A549 treated with dexamethasone at 1 μM for 4 hours (cell line): ENCODE data around the gene IQCC. TPM values are rescaled to one million over a fixed set of nuclear protein-coding genes. Genes with fewer than 3 reads are reported as not detected.

Source experiments
- total RNA-seq: library from RNA; stranded (reverse); fragments of 200-300 nt; extraction: Qiagen RNA extraction; gene quantifications from 5 replicates; pipeline ENCODE4 v1.2.3, GENCODE V29; 2022

IQCC gene
- total RNA-seq: 1.5 to 2.5 TPM (median 1.9 TPM) in 5 replicates

DNA sequence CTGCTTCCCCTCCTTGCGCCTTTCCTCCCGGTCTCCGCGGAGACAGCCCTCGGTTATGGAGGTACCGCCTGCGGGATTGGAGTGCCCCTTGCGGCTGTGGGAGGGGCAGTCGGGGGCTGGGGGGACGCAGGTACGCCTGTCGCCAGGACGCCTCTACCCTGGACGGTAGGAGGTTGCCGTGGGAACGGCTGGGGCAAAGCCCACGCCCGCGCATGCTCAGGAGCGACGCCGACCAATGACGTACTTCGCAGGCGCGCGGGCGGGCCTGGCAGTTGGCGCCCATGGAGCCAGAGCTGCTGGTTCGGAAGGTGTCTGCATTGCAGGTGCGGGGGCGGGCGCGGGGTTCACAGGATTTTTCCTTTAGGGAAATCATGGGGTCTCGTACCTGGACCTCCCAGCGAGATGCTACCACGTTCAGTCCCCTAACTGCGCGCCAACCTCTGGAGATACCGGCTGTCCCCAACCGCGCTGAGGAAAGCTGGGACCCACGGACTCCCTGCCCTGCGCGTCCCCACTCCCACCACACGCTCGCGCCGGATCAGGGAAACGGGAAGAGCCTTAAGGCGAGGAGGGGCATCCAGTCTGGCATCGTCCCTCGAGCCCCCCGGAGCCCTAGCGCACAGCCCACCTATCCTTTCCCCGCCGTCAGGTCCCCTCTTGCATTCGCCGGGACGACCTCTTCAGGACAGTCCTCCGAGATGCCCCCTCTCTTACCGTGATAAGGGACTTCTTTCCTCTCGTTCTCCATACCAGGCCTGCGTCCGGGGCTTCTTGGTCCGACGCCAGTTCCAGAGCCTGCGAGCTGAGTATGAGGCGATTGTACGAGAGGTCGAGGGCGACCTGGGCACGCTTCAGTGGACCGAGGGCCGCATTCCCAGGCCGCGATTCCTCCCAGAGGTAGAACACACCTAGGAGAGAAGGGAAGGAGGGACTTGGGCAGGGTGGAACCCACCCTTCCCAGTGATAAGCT, at the start of gene IQCC:
IQCC (plus strand) TSS at position 271 of the 970 bp plus-strand sequence; CDS start at position 282, 11 bp downstream.

DNA sequence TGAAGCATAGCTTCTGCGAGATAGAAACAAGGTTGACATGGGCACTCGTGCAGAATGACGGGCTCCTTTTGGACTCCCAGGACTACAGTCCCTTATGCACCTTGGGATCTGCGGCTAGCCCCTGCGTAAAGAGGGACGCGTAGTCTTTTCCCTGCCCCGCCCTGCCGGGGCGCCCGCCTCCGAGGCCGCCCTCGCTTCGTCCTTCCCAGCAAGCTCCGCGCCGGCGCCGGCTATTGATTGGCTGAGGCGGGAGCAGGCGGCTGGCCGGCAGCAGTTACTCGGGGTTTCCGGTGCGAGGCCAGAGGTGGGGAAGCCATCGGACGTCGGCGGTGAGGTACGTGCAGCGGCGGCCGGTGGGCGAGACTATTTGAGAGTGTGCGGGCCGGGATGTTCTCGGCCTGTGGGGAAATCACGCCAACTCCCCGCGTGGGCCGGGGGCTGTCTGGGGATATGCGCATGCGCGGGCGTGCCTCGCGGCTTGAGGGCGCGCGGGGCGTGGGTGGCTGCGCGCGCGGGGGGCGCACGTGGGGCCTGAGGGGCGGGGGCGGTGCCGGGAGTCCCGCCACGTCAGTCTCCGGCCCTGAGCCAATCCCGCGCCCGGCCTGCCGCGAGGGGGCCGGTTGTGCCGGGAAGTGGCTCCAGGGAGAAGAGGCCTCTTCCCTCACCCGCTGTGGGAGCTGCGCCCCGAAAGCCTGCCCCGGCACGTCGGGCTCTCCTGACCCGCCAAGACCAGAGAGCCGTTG, 25.9 kb upstream of the IQCC start, which contains the start of gene TXLNA:
TXLNA (plus strand) TSS at position 233 of the 743 bp plus-strand sequence. CDS start 671 bp downstream, outside the sequence.

DNA sequence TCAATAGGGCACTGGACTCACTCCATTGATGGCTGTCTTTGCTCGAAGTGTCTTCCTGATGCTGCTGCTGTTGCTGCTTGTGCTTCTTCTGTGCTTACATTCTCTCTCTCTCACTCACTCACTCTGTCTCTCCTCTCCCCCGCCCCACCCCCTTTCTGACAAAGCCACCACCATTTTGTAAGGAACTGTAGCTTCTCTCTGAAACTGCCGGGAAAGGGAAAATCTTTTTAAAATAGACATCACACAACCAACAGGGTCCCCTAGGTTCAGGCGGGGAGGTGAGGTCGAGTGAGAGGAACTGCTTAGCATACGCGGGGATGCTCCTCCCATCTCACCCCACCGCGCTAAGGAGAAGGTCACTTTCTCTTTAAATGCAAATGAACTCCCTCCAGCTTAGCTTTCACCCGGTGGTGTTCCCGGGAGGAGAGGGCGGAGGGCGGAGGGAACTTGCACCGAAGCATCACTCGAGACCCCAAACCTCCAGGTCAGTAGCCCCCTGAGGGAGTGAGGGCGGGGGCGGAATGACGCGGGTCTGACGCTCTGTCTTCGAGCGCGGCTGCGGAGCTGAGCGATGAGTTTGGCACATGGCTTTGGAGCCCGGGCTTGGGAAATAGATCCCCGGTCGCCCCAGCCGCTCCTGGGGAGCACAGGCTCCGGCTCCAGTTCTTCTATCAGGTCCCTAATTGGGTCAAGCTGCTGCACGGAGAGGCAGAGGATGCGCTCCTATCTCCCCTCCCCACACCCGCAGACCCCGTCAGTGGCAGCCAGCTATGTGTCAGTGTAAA, 5.1 kb upstream of the IQCC start, which contains the start of gene CCDC28B:
CCDC28B (plus strand) TSS at position 370 of the 785 bp plus-strand sequence. CDS start 1,341 bp downstream, outside the sequence.

DNA sequence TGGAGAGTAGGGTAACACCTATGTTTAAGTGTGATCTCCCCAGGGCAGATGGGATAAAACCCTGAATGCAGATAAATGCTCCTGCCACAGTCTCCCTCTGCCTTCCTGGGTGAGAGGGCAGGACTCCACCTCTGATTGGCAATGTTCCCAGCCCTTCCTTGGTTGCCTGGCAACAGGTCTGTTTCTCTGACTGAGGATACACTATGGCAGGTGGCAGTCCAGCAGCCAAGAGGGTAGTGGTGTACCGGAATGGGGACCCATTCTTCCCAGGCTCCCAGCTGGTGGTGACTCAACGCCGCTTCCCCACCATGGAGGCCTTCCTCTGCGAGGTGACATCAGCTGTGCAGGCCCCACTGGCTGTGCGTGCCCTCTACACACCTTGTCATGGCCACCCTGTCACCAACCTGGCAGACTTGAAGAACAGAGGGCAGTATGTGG, 3.4 kb downstream of the IQCC start, which contains the start of gene DCDC2B:
DCDC2B (plus strand) TSS at position 199 of the 438 bp plus-strand sequence; CDS start at position 204, 5 bp downstream.

DNA sequence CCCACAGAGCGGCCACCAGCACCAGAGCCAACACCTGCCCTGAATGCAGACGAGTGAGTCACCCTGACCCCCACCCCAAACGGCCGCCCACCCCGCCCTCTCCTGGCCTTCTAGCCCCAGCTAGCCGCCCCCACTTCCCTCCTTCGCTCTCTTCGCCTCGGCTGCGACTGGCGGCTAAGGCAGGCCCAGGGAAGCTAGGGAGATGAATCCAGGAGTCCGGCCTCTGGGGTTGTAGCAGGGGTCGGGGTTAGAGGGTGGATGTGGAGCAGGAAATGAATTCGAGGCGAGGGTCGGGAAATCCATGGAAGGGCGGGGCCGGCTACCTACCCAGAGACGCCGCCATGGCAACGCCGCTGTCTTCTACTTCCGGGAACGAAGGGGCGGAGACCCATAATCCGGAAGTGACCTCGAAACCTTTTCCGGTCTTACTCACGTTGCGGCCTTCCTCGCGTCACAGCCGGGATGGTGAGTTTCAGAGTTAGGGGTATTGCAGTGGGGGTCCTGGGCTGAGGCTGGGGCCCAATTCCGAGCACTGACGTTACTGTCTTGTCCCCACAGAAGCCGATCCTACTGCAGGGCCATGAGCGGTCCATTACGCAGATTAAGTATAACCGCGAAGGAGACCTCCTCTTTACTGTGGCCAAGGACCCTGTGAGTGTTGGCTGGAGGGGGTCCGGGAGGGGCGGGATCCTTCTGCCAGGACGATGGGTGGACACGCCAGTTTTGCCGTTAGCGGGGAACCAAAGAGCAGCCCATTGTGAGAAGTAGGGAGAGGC, 16.7 kb downstream of the IQCC start, which contains the start of the genes EIF3I and TMEM234:
EIF3I (plus strand) TSS at position 428 of the 776 bp plus-strand sequence; CDS start at position 463, 35 bp downstream.
TMEM234 (minus strand) TSS at position 374 of the 776 bp plus-strand sequence; CDS start at position 343, 31 bp downstream.

DNA sequence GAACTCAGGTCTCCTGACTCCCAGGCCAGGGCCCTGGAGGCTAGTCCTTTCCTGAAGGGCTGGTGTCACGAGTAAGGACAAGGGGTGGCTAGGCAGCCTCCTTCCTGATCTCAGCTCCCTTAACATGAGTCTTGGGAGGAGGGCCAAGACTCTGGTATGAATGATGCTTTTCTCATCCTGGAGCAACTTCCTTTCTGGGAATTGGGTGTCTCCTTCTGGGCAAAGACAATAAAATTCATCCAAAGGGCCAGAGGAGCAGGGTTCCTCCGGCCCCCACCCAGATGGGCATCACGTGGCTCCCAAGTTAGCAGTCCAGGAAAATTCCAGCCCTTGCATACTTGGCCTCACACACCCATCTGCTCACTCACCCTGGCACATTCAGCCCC, 41.4 kb downstream of the IQCC start, which contains the start of gene FAM167B:
FAM167B (plus strand) TSS at position 335 of the 386 bp plus-strand sequence. CDS start 200 bp downstream, outside the sequence.

DNA sequence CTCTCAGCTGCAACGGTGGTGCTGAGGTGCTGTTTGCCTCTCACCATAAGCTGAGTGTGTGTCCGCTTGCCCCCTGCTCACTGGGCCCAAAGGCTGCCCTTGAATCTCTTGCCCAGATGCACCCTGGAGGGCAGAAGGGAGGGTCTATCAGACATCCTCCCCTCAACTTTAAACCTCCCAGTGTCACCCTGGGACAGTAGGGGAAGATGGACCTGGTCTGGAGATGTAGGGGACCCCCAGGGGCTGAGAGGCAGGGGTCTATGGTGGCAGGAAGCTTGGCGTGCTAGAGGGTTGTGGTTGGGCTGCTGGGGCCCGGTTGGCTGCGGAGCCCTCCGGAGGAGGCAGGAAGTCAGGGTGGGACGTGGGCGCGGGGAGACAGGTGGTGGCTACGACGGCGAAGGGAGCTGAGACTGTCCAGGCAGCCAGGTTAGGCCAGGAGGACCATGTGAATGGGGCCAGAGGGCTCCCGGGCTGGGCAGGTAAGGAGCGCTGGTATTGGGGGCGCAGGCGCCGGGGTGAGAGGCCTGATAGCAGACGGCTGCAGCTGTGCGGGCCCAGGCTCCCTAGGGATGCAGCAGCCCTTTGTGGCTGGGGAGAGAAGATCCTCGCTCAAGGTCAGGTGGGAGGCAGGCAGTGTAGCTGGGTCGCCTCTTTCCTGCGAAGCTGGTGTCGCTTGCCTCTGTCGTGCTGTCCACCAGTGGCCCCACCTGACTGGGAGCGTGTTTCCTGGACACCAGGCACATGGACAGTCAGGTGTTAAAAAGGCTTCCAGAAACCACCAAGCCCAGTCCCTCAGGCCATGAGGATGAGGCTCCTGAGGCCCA, 45.6 kb downstream of the IQCC start, which contains the start of gene LCK:
LCK (plus strand) TSS at position 373 of the 824 bp plus-strand sequence. CDS start 23,065 bp downstream, outside the sequence.

Other genes starting within 250 kb of the IQCC start
- gene KHDRBS1, start 191.8 kb upstream of the IQCC start, total RNA-seq: 124 to 145 TPM (median 138 TPM) in 5 replicates
- 7.1 to 11.9 TPM (median 10.7 TPM) in 5 replicates for gene TMEM39B, start 132.7 kb upstream of the IQCC start, total RNA-seq
- gene KPNA6, start 97.6 kb upstream of the IQCC start, total RNA-seq: 15.9 to 19.6 TPM (median 17.8 TPM) in 5 replicates
- 27.1 to 31.1 TPM (median 30.4 TPM) in 5 replicates for gene TXLNA, start 26.0 kb upstream of the IQCC start, total RNA-seq
- 0.71 to 1.5 TPM (median 1.3 TPM) in 5 replicates for gene CCDC28B, start 5.1 kb upstream of the IQCC start, total RNA-seq
- gene DCDC2B, start 3.4 kb downstream of the IQCC start, total RNA-seq: not detected in 5 replicates
- 7.3 to 9.2 TPM (median 8.5 TPM) in 5 replicates for gene TMEM234, start 16.7 kb downstream of the IQCC start, total RNA-seq
- 265 to 288 TPM (median 276 TPM) in 5 replicates for gene EIF3I, start 16.7 kb downstream of the IQCC start, total RNA-seq
- 0.55 to 0.82 TPM (median 0.63 TPM) in 5 replicates for gene FAM167B, start 41.6 kb downstream of the IQCC start, total RNA-seq
- gene LCK, start 45.6 kb downstream of the IQCC start, total RNA-seq: 0.07 to 0.11 TPM (median 0.09 TPM) in 3 of 5 replicates, not detected in the others
- gene HDAC1, start 86.4 kb downstream of the IQCC start, total RNA-seq: 47.9 to 53.4 TPM (median 52.1 TPM) in 5 replicates
- 55.1 to 67.3 TPM (median 65.9 TPM) in 5 replicates for gene MARCKSL1, start 130.6 kb downstream of the IQCC start, total RNA-seq
- 1.2 to 3.3 TPM (median 2.6 TPM) in 5 replicates for gene FAM229A, start 156.8 kb downstream of the IQCC start, total RNA-seq
- 0.13 to 0.18 TPM (median 0.15 TPM) in 3 of 5 replicates, not detected in the others for gene TSSK3, start 156.9 kb downstream of the IQCC start, total RNA-seq
- 17.4 to 21.5 TPM (median 20.1 TPM) in 5 replicates for gene BSDC1, start 188.8 kb downstream of the IQCC start, total RNA-seq